ENCODE measurements around the gene HOXA3. TPM values are rescaled to one million over a fixed set of nuclear protein-coding genes. Genes with fewer than 3 reads are reported as not detected.

Gene HOXA3
- total RNA-seq, 4 donors from 2014 or later = 5.5 to 19.9 (median 6.2) TPM

GRCh38 chr7:27191833-27192545 lies 39.6 kb upstream of the HOXA3 start:
- peaks cover 37% of the 10 kb centered on the region for H3K4me1 ChIP-seq
- peak overlapping the region; percentile 45 for H3K4me3 ChIP-seq
- peaks cover 100% of the 10 kb centered on the region for H3K27me3 ChIP-seq
- no peak overlapping the region for H3K27ac ChIP-seq
- WGBS = 55% methylated on average over 21 of the region's 42 CpGs
- no peak for TF ChIP-seq POLR2AphosphoS5 (IDR thresholded peaks at IDR 0.05)
- no peak for TF ChIP-seq EP300 (IDR thresholded peaks at IDR 0.05)
- TF ChIP-seq, protein P1, sequence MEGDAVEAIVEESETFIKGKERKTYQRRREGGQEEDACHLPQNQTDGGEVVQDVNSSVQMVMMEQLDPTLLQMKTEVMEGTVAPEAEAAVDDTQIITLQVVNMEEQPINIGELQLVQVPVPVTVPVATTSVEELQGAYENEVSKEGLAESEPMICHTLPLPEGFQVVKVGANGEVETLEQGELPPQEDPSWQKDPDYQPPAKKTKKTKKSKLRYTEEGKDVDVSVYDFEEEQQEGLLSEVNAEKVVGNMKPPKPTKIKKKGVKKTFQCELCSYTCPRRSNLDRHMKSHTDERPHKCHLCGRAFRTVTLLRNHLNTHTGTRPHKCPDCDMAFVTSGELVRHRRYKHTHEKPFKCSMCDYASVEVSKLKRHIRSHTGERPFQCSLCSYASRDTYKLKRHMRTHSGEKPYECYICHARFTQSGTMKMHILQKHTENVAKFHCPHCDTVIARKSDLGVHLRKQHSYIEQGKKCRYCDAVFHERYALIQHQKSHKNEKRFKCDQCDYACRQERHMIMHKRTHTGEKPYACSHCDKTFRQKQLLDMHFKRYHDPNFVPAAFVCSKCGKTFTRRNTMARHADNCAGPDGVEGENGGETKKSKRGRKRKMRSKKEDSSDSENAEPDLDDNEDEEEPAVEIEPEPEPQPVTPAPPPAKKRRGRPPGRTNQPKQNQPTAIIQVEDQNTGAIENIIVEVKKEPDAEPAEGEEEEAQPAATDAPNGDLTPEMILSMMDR (IDR thresholded peaks at IDR 0.05) = no peak
- no peak for TF ChIP-seq POLR2A (IDR thresholded peaks at IDR 0.05)
- no peaks in the 10 kb centered on the region for H3K36me3 ChIP-seq
- no peaks in the 10 kb centered on the region for H3K9me3 ChIP-seq
- DNase-seq (ENCODE audit: low spot score in 2 of 2) = peak; percentile 69 to 80

GRCh38 chr7:27191161-27191731 lies 38.9 kb upstream of the HOXA3 start:
- WGBS = 88% methylated on average over 15 of the region's 15 CpGs
- H3K36me3 ChIP-seq = no peaks in the 10 kb centered on the region
- peaks cover 98% of the 10 kb centered on the region for H3K27me3 ChIP-seq
- no peak overlapping the region for H3K4me3 ChIP-seq
- H3K27ac ChIP-seq = no peak overlapping the region
- peak; percentile 45 to 63 for DNase-seq (ENCODE audit: low spot score in 2 of 2)
- no peaks in the 10 kb centered on the region for H3K9me3 ChIP-seq
- no peak for TF ChIP-seq POLR2AphosphoS5 (IDR thresholded peaks at IDR 0.05)
- no peak for TF ChIP-seq POLR2A (IDR thresholded peaks at IDR 0.05)
- no peak for TF ChIP-seq EP300 (IDR thresholded peaks at IDR 0.05)
- TF ChIP-seq, protein P1 (IDR thresholded peaks at IDR 0.05) = no peak
- H3K4me1 ChIP-seq = peaks cover 35% of the 10 kb centered on the region

DNA sequence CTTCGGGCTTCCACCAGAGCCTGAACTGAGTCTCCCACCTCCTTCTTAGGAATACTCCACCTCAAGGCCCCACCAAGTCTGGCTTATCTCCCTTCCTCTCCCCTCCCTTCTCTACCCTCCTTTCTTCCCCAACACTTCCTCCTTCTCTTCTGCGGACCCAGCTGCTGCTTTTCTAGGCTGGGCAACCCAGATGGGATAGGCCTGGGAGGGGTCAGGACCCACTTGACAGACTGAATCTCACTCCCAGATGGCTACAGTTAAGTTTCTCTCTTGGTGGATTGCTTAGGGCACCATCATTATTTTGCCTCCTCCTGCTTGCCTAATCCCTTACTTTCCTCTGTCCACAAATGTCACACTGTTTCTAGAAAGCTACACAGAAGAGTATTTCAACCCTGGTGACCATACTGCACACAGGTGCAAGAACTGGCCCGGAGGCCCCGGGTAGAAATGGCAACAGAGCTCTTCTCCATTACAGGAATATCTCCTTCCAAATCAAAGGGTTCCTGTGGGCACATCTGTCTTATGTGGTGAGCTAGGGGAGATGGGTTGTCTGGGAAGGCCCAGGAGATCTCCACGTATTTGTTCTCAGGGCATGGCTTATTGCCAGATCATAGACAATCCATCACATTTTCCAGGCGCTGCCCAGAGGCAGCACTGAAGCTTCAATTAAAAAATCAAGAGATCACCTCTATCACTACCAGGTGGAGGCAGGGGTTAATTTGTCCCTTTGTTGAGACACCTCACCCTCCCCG lies 37.8 kb upstream of the HOXA3 start:
- Histone ChIP-seq H3K27me3 (peaks cover 98% of the 10 kb centered on the region), H3K9me3 (no peaks in the 10 kb centered on the region), H3K4me3 (no peak overlapping the region), H3K4me1 (peaks cover 45% of the 10 kb centered on the region), H3K27ac (no peak overlapping the region), H3K36me3 (no peaks in the 10 kb centered on the region)
- TF ChIP-seq POLR2AphosphoS5 (IDR thresholded peaks at IDR 0.05) = no peak
- TF ChIP-seq EP300 (IDR thresholded peaks at IDR 0.05) = no peak
- TF ChIP-seq POLR2A (IDR thresholded peaks at IDR 0.05) = no peak
- TF ChIP-seq, protein P1 (IDR thresholded peaks at IDR 0.05) = no peak
- WGBS = 75% methylated on average over 7 of the region's 7 CpGs
- DNase-seq (ENCODE audit: low spot score in 2 of 2) = peak; percentile 21 to 29

DNA sequence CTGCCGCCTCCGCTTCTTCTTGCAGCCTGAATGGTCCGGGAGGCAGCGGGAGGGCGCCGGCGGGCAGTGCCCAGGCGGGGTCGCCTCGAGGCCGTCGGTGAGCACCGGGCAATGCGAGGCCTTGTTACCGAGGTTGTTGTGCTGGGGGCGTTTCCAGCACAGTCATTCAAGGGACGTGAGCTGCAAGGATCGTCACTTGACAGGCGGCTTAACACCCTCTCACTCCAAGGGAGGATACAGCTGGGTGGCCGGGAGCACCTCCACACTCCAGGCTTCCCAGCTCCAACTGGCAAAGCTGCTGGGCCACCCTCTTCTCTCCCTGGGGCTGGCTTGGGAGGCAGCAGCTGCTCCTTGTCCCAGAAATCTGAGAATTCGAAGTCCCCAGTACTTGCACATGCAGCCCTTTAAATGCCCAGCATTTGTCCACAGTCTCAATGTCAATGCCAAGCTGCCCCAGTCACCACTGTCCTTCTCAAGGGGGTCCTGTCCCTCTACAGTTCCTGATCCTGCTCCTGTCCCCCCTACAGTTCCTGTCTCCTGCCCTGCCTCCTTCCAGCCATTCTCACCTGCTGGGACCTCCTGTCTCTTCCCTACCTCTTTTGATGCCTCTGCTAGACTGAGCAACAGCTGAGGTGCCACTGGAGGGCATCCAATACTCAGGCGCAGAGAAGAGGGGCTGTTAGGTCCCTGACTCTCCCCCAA lies 37.1 kb upstream of the HOXA3 start:
- H3K9me3 ChIP-seq = no peaks in the 10 kb centered on the region
- H3K36me3 ChIP-seq = no peaks in the 10 kb centered on the region
- 78% methylated on average over 4 of the region's 22 CpGs for WGBS
- H3K4me1 ChIP-seq = peaks cover 53% of the 10 kb centered on the region
- no peak overlapping the region for H3K27ac ChIP-seq
- H3K27me3 ChIP-seq = peaks cover 98% of the 10 kb centered on the region
- peak overlapping the region; percentile 25 for H3K4me3 ChIP-seq
- peak; percentile 59 to 74 for DNase-seq (ENCODE audit: low spot score in 2 of 2)
- no peak for TF ChIP-seq POLR2AphosphoS5 (IDR thresholded peaks at IDR 0.05)
- no peak for TF ChIP-seq POLR2A (IDR thresholded peaks at IDR 0.05)
- TF ChIP-seq, protein P1 (IDR thresholded peaks at IDR 0.05) = no peak
- TF ChIP-seq EP300 (IDR thresholded peaks at IDR 0.05) = no peak
